ENCODE measurements around the gene MAMDC2. TPM values are rescaled to one million over a fixed set of nuclear protein-coding genes. Genes with fewer than 3 reads are reported as not detected.

Gene MAMDC2
- total RNA-seq, 1 donor = 0.45 TPM

DNA sequence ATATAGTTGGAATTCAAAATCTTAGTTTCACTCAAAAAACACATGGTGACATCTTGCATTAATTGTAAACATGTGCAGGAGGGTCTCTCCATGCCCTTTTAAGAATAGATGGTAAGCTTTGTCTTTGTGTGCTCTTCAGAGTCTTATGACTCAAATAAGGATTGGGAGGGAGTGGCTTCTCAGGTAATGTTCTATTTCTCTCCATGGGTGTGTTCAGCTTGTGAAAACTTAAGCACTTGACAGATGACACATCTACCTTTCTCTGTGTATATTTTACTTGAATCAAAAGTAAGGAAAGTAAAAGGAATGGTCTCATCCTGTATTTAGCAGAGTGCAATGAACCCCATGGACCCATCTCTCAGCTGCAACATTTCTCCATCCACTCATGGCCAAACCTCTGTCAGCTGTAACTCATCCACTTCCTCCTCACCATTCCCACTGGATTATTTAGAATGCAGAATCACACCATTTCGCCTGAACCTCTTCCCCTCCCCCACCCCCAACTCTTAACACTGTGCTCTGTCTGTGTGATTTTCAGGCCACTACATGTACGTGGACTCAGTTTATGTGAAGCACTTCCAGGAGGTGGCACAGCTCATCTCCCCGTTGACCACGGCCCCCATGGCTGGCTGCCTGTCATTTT is 82.1 kb downstream of the MAMDC2 start:
- no peak for DNase-seq (ENCODE audit: low read depth)
- no peak overlapping the region for H3K4me3 ChIP-seq (ENCODE audit: low read depth, low read length)
- TF ChIP-seq, protein P1, sequence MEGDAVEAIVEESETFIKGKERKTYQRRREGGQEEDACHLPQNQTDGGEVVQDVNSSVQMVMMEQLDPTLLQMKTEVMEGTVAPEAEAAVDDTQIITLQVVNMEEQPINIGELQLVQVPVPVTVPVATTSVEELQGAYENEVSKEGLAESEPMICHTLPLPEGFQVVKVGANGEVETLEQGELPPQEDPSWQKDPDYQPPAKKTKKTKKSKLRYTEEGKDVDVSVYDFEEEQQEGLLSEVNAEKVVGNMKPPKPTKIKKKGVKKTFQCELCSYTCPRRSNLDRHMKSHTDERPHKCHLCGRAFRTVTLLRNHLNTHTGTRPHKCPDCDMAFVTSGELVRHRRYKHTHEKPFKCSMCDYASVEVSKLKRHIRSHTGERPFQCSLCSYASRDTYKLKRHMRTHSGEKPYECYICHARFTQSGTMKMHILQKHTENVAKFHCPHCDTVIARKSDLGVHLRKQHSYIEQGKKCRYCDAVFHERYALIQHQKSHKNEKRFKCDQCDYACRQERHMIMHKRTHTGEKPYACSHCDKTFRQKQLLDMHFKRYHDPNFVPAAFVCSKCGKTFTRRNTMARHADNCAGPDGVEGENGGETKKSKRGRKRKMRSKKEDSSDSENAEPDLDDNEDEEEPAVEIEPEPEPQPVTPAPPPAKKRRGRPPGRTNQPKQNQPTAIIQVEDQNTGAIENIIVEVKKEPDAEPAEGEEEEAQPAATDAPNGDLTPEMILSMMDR (IDR thresholded peaks at IDR 0.05; ENCODE audit: insufficient read depth, low read length) = no peak

DNA sequence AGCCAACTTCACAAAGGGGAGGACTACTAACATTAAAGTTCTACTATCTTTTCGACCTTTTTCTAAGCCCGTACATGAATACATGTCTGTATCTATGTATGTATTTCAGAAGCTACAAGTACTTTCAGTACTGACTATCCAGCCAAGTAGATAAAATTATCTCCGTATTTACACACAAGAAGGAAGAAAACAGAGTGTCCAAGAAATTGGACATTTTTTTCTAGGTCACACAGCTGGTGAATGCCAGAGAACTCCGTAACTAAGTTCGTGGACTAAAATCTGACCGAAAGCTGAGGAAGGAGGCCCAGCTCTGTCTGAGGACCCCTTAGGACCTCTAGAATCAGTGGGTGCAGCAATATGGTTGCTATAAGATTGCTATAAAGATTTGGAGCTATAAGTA is 83.4 kb downstream of the MAMDC2 start:
- DNase-seq (ENCODE audit: low read depth) = no peak
- TF ChIP-seq, protein P1 (IDR thresholded peaks at IDR 0.05; ENCODE audit: insufficient read depth, low read length) = no peak

DNA sequence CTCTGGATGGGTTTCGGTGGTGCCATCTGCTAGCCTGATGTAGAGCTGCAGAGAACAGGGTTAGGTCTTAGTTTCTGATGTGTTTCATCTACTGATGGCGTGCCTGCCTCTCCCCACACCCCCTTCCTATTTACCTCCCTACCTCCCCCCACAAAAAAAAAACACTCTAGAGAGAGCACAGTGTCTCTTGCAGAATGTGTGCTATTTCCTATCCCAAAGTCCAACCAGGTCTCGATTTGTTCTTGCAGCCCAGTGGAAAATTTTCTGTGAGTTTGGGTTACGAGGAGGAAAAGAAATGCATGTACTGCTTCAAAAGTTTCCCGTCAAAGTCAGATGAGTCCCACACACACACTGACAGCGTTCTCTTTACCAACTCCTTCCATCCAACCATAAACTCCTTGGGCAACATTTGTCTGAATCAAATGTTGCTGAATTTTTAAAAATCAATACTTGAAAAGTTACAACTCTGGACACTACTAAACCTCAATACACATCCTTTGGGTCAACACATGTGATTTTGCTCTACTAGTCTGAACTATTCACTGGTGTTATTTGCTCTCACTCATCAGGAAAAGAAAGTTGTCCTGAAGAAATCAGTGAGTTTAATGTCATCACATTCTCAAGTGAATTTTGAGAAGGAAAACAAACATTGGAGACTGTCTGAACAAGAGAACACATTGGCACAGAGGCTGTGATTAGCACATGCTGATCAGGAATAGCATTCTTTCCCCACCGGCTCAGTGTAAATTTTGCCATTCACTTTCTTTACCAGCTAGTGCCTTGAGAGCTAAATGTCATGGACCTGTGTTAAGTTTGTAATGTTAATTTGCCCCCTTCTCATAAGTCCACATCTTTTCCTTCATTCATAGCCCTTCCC is 84.1 kb downstream of the MAMDC2 start:
- no peak for DNase-seq (ENCODE audit: low read depth)
- no peak overlapping the region for H3K4me3 ChIP-seq (ENCODE audit: low read depth, low read length)
- TF ChIP-seq, protein P1 (IDR thresholded peaks at IDR 0.05; ENCODE audit: insufficient read depth, low read length) = no peak

More for the DNA sequence above, 83.4 kb downstream of the MAMDC2 start:
- no peak overlapping the region for H3K4me3 ChIP-seq (ENCODE audit: low read depth, low read length)

DNA sequence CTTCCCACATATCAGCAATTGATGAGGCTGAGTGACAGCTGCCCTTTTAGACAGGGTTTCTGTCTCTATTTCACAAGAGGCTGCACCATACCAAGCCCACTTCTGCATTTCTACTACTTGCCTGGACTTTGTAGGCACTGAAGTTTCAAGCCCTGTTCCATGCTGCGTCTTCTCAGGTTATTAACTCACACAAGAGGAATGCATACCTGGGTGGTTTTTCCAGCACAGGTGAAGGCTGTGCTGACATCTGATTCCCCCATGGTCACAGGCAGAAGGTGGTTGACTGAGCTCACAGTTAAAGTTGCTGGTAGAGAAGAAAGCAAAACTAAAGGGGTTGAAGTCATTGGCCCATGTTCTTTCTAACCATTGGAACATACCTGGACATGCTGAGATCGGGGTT is 86.6 kb downstream of the MAMDC2 start:
- H3K4me3 ChIP-seq (ENCODE audit: low read depth, low read length) = no peak overlapping the region
- TF ChIP-seq, protein P1 (IDR thresholded peaks at IDR 0.05; ENCODE audit: insufficient read depth, low read length) = no peak
- no peak for DNase-seq (ENCODE audit: low read depth)

DNA sequence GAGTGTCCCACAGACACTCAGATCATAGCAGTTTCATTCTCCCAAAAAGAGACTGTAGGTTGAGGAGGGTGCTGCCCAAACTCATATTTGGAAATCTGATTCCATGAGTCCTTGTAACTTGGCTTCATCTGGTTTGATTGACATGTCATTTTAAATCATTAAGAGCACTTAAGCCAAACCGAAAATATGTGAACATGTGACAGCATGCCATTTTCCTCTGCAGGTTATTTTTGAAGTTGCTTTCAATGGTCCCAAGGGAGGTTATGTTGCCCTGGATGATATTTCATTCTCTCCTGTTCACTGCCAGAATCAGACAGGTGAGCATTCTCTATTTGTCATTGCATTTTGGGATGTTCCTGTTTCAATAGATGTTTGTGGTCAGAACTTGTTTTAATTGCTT is 87.6 kb downstream of the MAMDC2 start:
- TF ChIP-seq, protein P1 (IDR thresholded peaks at IDR 0.05; ENCODE audit: insufficient read depth, low read length) = no peak
- DNase-seq (ENCODE audit: low read depth) = no peak
- no peak overlapping the region for H3K4me3 ChIP-seq (ENCODE audit: low read depth, low read length)

DNA sequence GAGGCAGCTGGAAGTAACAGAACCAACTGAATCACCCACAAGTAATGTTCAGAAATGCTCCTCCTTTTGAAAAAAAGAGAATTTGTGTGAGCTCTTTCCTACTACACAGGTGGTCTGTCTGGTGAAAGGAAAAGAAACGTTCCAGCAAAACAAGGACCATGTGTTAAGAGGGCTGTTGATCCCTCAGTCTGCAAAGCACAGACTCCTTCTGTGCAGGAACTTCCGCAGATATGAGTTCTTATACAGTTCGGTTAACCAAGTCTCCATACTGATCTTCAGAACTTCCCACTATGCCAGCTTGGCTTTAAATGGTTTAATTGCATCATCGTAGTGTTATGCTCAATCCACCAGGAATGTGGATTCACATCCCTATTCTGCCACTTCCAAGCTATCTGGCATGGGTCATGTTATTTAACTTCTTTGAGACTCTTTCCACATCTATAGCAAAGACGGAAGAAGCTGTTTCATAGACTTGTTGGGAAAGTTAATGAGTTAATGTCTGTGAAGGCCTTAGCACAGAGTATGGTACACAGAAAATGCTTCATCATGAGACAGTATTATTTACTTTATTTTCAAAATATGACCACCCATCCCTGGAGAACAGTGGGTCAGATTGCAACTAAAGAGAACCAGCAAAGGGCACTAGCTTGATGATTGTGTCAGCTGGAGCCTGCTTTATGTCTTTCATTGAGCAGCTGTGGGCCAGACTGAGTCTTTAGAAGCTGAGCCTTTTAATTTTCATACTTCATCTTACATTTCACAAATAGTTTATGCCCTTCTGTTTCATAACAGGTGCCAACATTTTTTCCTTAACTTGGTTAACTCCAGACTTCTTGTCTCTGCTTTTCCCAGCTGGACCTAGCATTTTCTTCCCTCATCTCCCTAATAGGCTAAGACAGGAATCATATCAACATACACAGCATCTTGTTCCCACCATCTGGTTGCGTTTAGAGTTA is 89.9 kb downstream of the MAMDC2 start:
- H3K4me3 ChIP-seq (ENCODE audit: low read depth, low read length) = no peak overlapping the region
- DNase-seq (ENCODE audit: low read depth) = peak; percentile 40

More for the DNA sequence above, 89.9 kb downstream of the MAMDC2 start:
- TF ChIP-seq, protein P1 (IDR thresholded peaks at IDR 0.05; ENCODE audit: insufficient read depth, low read length) = no peak

Data from fibroblast of the aortic adventitia (primary cell).